ENCODE measurements around the gene PMIS2.

PMIS2 gene

GRCh38 chr19:35562336-35562735 lies 23.6 kb upstream of the PMIS2 start:
- no peak overlapping the region for H3K4me3 Mint-ChIP-seq
- H3K9me3 Mint-ChIP-seq: no peaks in the 10 kb centered on the region
- H3K27me3 Mint-ChIP-seq (ENCODE audit: low read depth): peaks cover 62% of the 10 kb centered on the region
- no peak for TF ChIP-seq CTCF (IDR thresholded peaks at IDR 0.05; ENCODE audit: unreplicated experiment in 3 of 3)
- H3K4me1 Mint-ChIP-seq: peaks cover 1% of the 10 kb centered on the region
- H3K27ac Mint-ChIP-seq: no peak overlapping the region
- H3K36me3 Mint-ChIP-seq (ENCODE audit: low read depth): no peaks in the 10 kb centered on the region

GRCh38 chr19:35562776-35563175 lies 23.2 kb upstream of the PMIS2 start:
- Mint-ChIP-seq H3K4me1 (no peaks in the 10 kb centered on the region), H3K27me3 (ENCODE audit: low read depth) (peaks cover 58% of the 10 kb centered on the region), H3K36me3 (ENCODE audit: low read depth) (no peaks in the 10 kb centered on the region), H3K9me3 (no peaks in the 10 kb centered on the region), H3K27ac (no peak overlapping the region), H3K4me3 (no peak overlapping the region)
- TF ChIP-seq CTCF (IDR thresholded peaks at IDR 0.05; ENCODE audit: unreplicated experiment in 3 of 3): no peak

GRCh38 chr19:35563207-35563829 lies 22.7 kb upstream of the PMIS2 start, which contains the start of gene ATP4A:
ATP4A (minus strand) TSS chr19:35563658; CDS start chr19:35563629, 29 bp downstream.
- no peaks in the 10 kb centered on the region for H3K4me1 Mint-ChIP-seq
- H3K27me3 Mint-ChIP-seq (ENCODE audit: low read depth): peaks cover 54% of the 10 kb centered on the region
- no peak within 1 kb of the TSS for H3K4me3 Mint-ChIP-seq
- H3K36me3 Mint-ChIP-seq (ENCODE audit: low read depth): no peaks in the 10 kb centered on the region
- H3K27ac Mint-ChIP-seq: no peak within 1 kb of the TSS
- no peak for TF ChIP-seq CTCF (IDR thresholded peaks at IDR 0.05; ENCODE audit: unreplicated experiment in 3 of 3)
- no peaks in the 10 kb centered on the region for H3K9me3 Mint-ChIP-seq

- peaks cover 35% of the 10 kb centered on the region for H3K27me3 Mint-ChIP-seq (ENCODE audit: low read depth)
- no peak overlapping the region for H3K4me3 Mint-ChIP-seq
- no peak for TF ChIP-seq CTCF (IDR thresholded peaks at IDR 0.05; ENCODE audit: unreplicated experiment in 3 of 3)
- H3K9me3 Mint-ChIP-seq: no peaks in the 10 kb centered on the region
- no peak overlapping the region for H3K27ac Mint-ChIP-seq
- H3K36me3 Mint-ChIP-seq (ENCODE audit: low read depth): no peaks in the 10 kb centered on the region
- H3K4me1 Mint-ChIP-seq: no peaks in the 10 kb centered on the region
Observed at GRCh38 chr19:35565016-35565856, 20.7 kb upstream of the PMIS2 start.

- H3K27me3 Mint-ChIP-seq (ENCODE audit: low read depth): peaks cover 20% of the 10 kb centered on the region
- H3K27ac Mint-ChIP-seq: no peak overlapping the region
- H3K4me1 Mint-ChIP-seq: no peaks in the 10 kb centered on the region
- H3K4me3 Mint-ChIP-seq: no peak overlapping the region
- TF ChIP-seq CTCF (IDR thresholded peaks at IDR 0.05; ENCODE audit: unreplicated experiment in 3 of 3): no peak
- H3K36me3 Mint-ChIP-seq (ENCODE audit: low read depth): no peaks in the 10 kb centered on the region
- H3K9me3 Mint-ChIP-seq: no peaks in the 10 kb centered on the region
Observed at GRCh38 chr19:35566738-35567137, 19.2 kb upstream of the PMIS2 start.

Data from nephron (organoid).